DMS53 treated with DMSO at 0.1 percent for 48 hours (cell line): ENCODE results near the gene PRLR.

Experiments
- DNase-seq: peaks from one replicate; lab custom pipeline; 2025; ENCODE audit not compliant: unreplicated experiment; lab: John Stamatoyannopoulos, UW

PRLR gene

GRCh38 chr5:35009657-35010056 is 220.6 kb downstream of the PRLR start:
- DNase-seq = no peak

GRCh38 chr5:35009019-35009418 is 221.3 kb downstream of the PRLR start:
- DNase-seq = no peak

- no peak for DNase-seq
Measured at GRCh38 chr5:35004771-35005170, 225.5 kb downstream of the PRLR start.

- DNase-seq = no peak
Measured at GRCh38 chr5:35004200-35004599, 226.1 kb downstream of the PRLR start.

GRCh38 chr5:35003018-35003957 is 227.0 kb downstream of the PRLR start:
- peak; percentile 77 for DNase-seq

GRCh38 chr5:35002459-35002858 is 227.8 kb downstream of the PRLR start:
- DNase-seq = no peak

- DNase-seq = no peak
Measured at GRCh38 chr5:35001842-35002241, 228.4 kb downstream of the PRLR start.
